ENCODE results near the gene AQP1. TPM values are rescaled to one million over a fixed set of nuclear protein-coding genes. Genes with fewer than 3 reads are reported as not detected.

The AQP1 gene
- polyA plus RNA-seq, 1 donor (not counting 4 experiments of a cell fraction or from before 2014, with no cell fraction given), result 0.07 TPM

- no peak for DNase-seq (ENCODE audit: low read depth, low spot score)
- H3K36me3 ChIP-seq (ENCODE audit: control insufficient read depth in 2 of 2, extremely low read depth in 1 of 2, insufficient read depth in 2 of 2, low read length in 2 of 2), result no peaks in the 10 kb centered on the region
- H3K27me3 ChIP-seq (ENCODE audit: control insufficient read depth, extremely low read depth, insufficient read depth, low read length), result peaks cover 26% of the 10 kb centered on the region
Observed at GRCh38 chr7:30969604-30969970, 57.9 kb downstream of the AQP1 start.

GRCh38 chr7:30970074-30970473 is 58.4 kb downstream of the AQP1 start:
- Histone ChIP-seq H3K4me2 (ENCODE audit: control insufficient read depth, extremely low read depth, insufficient read depth, low read depth, low read length) (no peak overlapping the region), H3K9ac (ENCODE audit: control insufficient read depth, extremely low read depth, insufficient read depth, low read length) (no peak overlapping the region), H3K27ac (ENCODE audit: control insufficient read depth, insufficient read depth, low read length) (no peak overlapping the region), H3K27me3 (ENCODE audit: control insufficient read depth, extremely low read depth, insufficient read depth, low read length) (peaks cover 26% of the 10 kb centered on the region), H3K4me3 (ENCODE audit: control insufficient read depth in 2 of 3, extremely low read depth in 1 of 3, insufficient read depth in 2 of 3, low read depth in 1 of 3, low read length in 3 of 3) (no peak overlapping the region), H3K4me1 (ENCODE audit: control insufficient read depth, extremely low read depth, insufficient read depth, low read length) (no peaks in the 10 kb centered on the region), H3K36me3 (ENCODE audit: control insufficient read depth in 2 of 2, extremely low read depth in 1 of 2, insufficient read depth in 2 of 2, low read length in 2 of 2) (no peaks in the 10 kb centered on the region), H4K20me1 (ENCODE audit: control insufficient read depth, extremely low read depth, insufficient read depth, low read length) (no peaks in the 10 kb centered on the region), H3K9me1 (ENCODE audit: control insufficient read depth, extremely low read depth, insufficient read depth, low read length) (no peaks in the 10 kb centered on the region), H3K79me2 (ENCODE audit: control insufficient read depth, insufficient read depth, low read length) (no peaks in the 10 kb centered on the region), H3K9me3 (ENCODE audit: control insufficient read depth, low read depth, low read length) (no peaks in the 10 kb centered on the region), H2AFZ (ENCODE audit: control insufficient read depth, low read length) (no peak overlapping the region)
- DNase-seq (ENCODE audit: low read depth, low spot score) (no peak), FAIRE-seq (no peak)
- no peak for TF ChIP-seq CTCF (optimal IDR thresholded peaks at IDR 0.05 in 1 of 3, IDR thresholded peaks at IDR 0.05 in 1 of 3, conservative IDR thresholded peaks at IDR 0.05 in 1 of 3; ENCODE audit: extremely low read depth in 1 of 3, insufficient read depth in 2 of 3, low read length in 3 of 3)
- dilution Hi-C loops (cut with MboI; ENCODE audit: extremely low pct_ligation_motif_present, low sequenced_read_pairs), result no loop called here

More at GRCh38 chr7:30969604-30969970, 57.9 kb downstream of the AQP1 start:
- H3K27ac ChIP-seq (ENCODE audit: control insufficient read depth, insufficient read depth, low read length), result no peak overlapping the region
- no peaks in the 10 kb centered on the region for H4K20me1 ChIP-seq (ENCODE audit: control insufficient read depth, extremely low read depth, insufficient read depth, low read length)
- H3K9me1 ChIP-seq (ENCODE audit: control insufficient read depth, extremely low read depth, insufficient read depth, low read length), result no peaks in the 10 kb centered on the region
- dilution Hi-C loops (cut with MboI; ENCODE audit: extremely low pct_ligation_motif_present, low sequenced_read_pairs), result no loop called here
- H2AFZ ChIP-seq (ENCODE audit: control insufficient read depth, low read length), result no peak overlapping the region
- TF ChIP-seq CTCF (optimal IDR thresholded peaks at IDR 0.05 in 1 of 3, IDR thresholded peaks at IDR 0.05 in 1 of 3, conservative IDR thresholded peaks at IDR 0.05 in 1 of 3; ENCODE audit: extremely low read depth in 1 of 3, insufficient read depth in 2 of 3, low read length in 3 of 3) (no peak), EZH2 (IDR thresholded peaks at IDR 0.05; ENCODE audit: low read length) (no peak)
- no peak overlapping the region for H3K4me3 ChIP-seq (ENCODE audit: control insufficient read depth in 2 of 3, extremely low read depth in 1 of 3, insufficient read depth in 2 of 3, low read depth in 1 of 3, low read length in 3 of 3)
- H3K9ac ChIP-seq (ENCODE audit: control insufficient read depth, extremely low read depth, insufficient read depth, low read length), result no peak overlapping the region
- no peak for FAIRE-seq
- no peaks in the 10 kb centered on the region for H3K9me3 ChIP-seq (ENCODE audit: control insufficient read depth, low read depth, low read length)
- no peaks in the 10 kb centered on the region for H3K79me2 ChIP-seq (ENCODE audit: control insufficient read depth, insufficient read depth, low read length)
- H3K4me1 ChIP-seq (ENCODE audit: control insufficient read depth, extremely low read depth, insufficient read depth, low read length), result no peaks in the 10 kb centered on the region
- no peak overlapping the region for H3K4me2 ChIP-seq (ENCODE audit: control insufficient read depth, extremely low read depth, insufficient read depth, low read depth, low read length)
